WI38 (cell line): ENCODE measurements around the gene CHMP5.

ENCODE experiments used
- H3K4me3 ChIP-seq: 2 replicates; pipeline ENCODE4 v1.5.1; 2011; ENCODE audit warnings: low read depth, mild to moderate bottlenecking, control low read depth, low read length
- CTCF ChIP-seq: IDR thresholded peaks from 2 replicates; pipeline ENCODE4 v1.5.1; 2012; ENCODE audit warnings: low read depth, mild to moderate bottlenecking, control low read depth, low read length

CHMP5 gene

GRCh38 chr9:33263131-33264002, 1.5 kb upstream of the CHMP5 start:
- peak overlapping the region; percentile 96 for H3K4me3 ChIP-seq
- no peak for TF ChIP-seq CTCF

- H3K4me3 ChIP-seq = peak overlapping the region; percentile 96
- no peak for TF ChIP-seq CTCF
Measured at GRCh38 chr9:33264003-33264472, 811 bp upstream of the CHMP5 start.

- no peak for TF ChIP-seq CTCF
- H3K4me3 ChIP-seq = peak overlapping the region; percentile 95
Measured at GRCh38 chr9:33265211-33265865, 489 bp downstream of the CHMP5 start.

- no peak for TF ChIP-seq CTCF
- H3K4me3 ChIP-seq = no peak overlapping the region
Measured at GRCh38 chr9:33267151-33267767, 2.4 kb downstream of the CHMP5 start.

- H3K4me3 ChIP-seq = no peak overlapping the region
- no peak for TF ChIP-seq CTCF
Measured at GRCh38 chr9:33270146-33270545, 5.3 kb downstream of the CHMP5 start.

GRCh38 chr9:33272061-33272460, 7.2 kb downstream of the CHMP5 start:
- TF ChIP-seq CTCF = no peak
- no peak overlapping the region for H3K4me3 ChIP-seq
